NCI-H226 (cell line): ENCODE results near the gene TCEAL4.
"Not testable (repeated sequence)": the region's sequence is repeated elsewhere in the genome, so short reads cannot be mapped to it uniquely, and the experiment has no call there.

ENCODE experiments used
- DNase-seq: peaks from one replicate; pipeline ENCODE4 v3.0.0-alpha.2; 2015

The TCEAL4 gene

GRCh38 chrX:103585411-103586313, at the start of gene TCEAL4:
Gene TCEAL4 (plus strand): TSS chrX:103585515. CDS start chrX:103586676, 1,161 bp downstream.
- no peak for DNase-seq

- no peak for DNase-seq
These were observed 49.2 kb upstream of the TCEAL4 start for GRCh38 chrX:103536071-103536470.

- DNase-seq = no peak
These were observed 48.6 kb upstream of the TCEAL4 start for GRCh38 chrX:103536732-103537131.

- DNase-seq = no peak
These were observed 47.4 kb upstream of the TCEAL4 start for GRCh38 chrX:103537871-103538387.

GRCh38 chrX:103538728-103539127, 46.6 kb upstream of the TCEAL4 start:
- DNase-seq = no peak

- no peak for DNase-seq
These were observed 45.6 kb upstream of the TCEAL4 start for GRCh38 chrX:103539695-103540094.

GRCh38 chrX:103540145-103540544, 45.2 kb upstream of the TCEAL4 start:
- peak; percentile 35 for DNase-seq

- DNase-seq = no peak
These were observed 35.4 kb upstream of the TCEAL4 start for GRCh38 chrX:103549916-103550315.

GRCh38 chrX:103550415-103551051, 34.8 kb upstream of the TCEAL4 start:
- DNase-seq = no peak

GRCh38 chrX:103552236-103552635, 33.1 kb upstream of the TCEAL4 start:
- DNase-seq = no peak

- no peak for DNase-seq
These were observed 30.5 kb upstream of the TCEAL4 start for GRCh38 chrX:103554687-103555424.

- no peak for DNase-seq
These were observed 28.2 kb upstream of the TCEAL4 start for GRCh38 chrX:103556963-103557612.

- no peak for DNase-seq
These were observed 25.1 kb upstream of the TCEAL4 start for GRCh38 chrX:103560256-103560655.

GRCh38 chrX:103562801-103563200, 22.5 kb upstream of the TCEAL4 start:
- DNase-seq = peak; percentile 12

- no peak for DNase-seq
These were observed 20.1 kb upstream of the TCEAL4 start for GRCh38 chrX:103565197-103565596.

GRCh38 chrX:103565752-103566151, 19.6 kb upstream of the TCEAL4 start:
- peak; percentile 70 for DNase-seq

GRCh38 chrX:103571121-103571520, 14.2 kb upstream of the TCEAL4 start:
- DNase-seq = no peak

GRCh38 chrX:103571726-103572125, 13.6 kb upstream of the TCEAL4 start:
- DNase-seq = no peak

- DNase-seq = no peak
These were observed 12.1 kb upstream of the TCEAL4 start for GRCh38 chrX:103573202-103573601.

- no peak for DNase-seq
These were observed 719 bp upstream of the TCEAL4 start for GRCh38 chrX:103584596-103584995.

GRCh38 chrX:103586314-103586646, 965 bp downstream of the TCEAL4 start:
- DNase-seq = no peak

GRCh38 chrX:103586659-103587058, 1.3 kb downstream of the TCEAL4 start:
- no peak for DNase-seq

GRCh38 chrX:103592295-103592694, 7.0 kb downstream of the TCEAL4 start:
- DNase-seq = not testable (repeated sequence)
